A673 (cell line): ENCODE results near the gene GJB5. TPM values are rescaled to one million over a fixed set of nuclear protein-coding genes. Genes with fewer than 3 reads are reported as not detected.

Source experiments
- BruUV-seq: library from RNA; stranded (reverse); fragments of 400-500 nt; replicated peaks from 2 replicates; lab custom pipeline; 2021; lab: Mats Ljungman, UMichigan
- CTCF ChIA-PET: fragments of 300-600 bp; sonication (Branson Sonifier 250); formaldehyde crosslinking; loops from one replicate; lab custom pipeline; 2022; ENCODE audit warnings: antibody characterized with exemption; lab: Charles Lee
- POLR2A ChIA-PET: fragments of 300-600 bp; sonication (Branson Sonifier 250); formaldehyde crosslinking; loops from one replicate; lab custom pipeline; 2022; ENCODE audit warnings: antibody characterized with exemption; ENCODE audit not compliant: low non-redundant PET; lab: Charles Lee
- DNase-seq: peaks from one replicate; pipeline ENCODE4 v3.0.0-alpha.2; 2015; ENCODE audit warnings: low spot score
- H3K27ac ChIP-seq: fragments of 200-600 bp; sonication (generic); 2 replicates; pipeline ENCODE4 v1.5.1; 2016; ENCODE audit warnings: mixed run types, low read depth, mild to moderate bottlenecking, mixed read lengths, antibody characterized with exemption, low read length; ENCODE audit not compliant: poor library complexity, severe bottlenecking
- H3K27me3 ChIP-seq: fragments of 200-600 bp; sonication (generic); replicated peaks from 2 replicates; pipeline ENCODE4 v1.6.1; 2017; ENCODE audit warnings: mixed run types, low read depth, mild to moderate bottlenecking, mixed read lengths, antibody characterized with exemption, low read length; ENCODE audit not compliant: insufficient read depth, poor library complexity
- H3K36me3 ChIP-seq: fragments of 200-600 bp; sonication (generic); 2 replicates; pipeline ENCODE4 v1.6.1; 2016; ENCODE audit warnings: mixed run types, mild to moderate bottlenecking, mixed read lengths, antibody characterized with exemption, low read length; ENCODE audit not compliant: insufficient read depth, poor library complexity, severe bottlenecking
- H3K4me1 ChIP-seq: fragments of 200-600 bp; sonication (generic); 2 replicates; pipeline ENCODE4 v1.6.1; 2017; ENCODE audit warnings: mixed run types, mild to moderate bottlenecking, mixed read lengths, antibody characterized with exemption, low read length; ENCODE audit not compliant: insufficient read depth, poor library complexity, severe bottlenecking
- H3K4me3 ChIP-seq: fragments of 200-600 bp; sonication (generic); 2 replicates; pipeline ENCODE4 v1.5.1; 2016; ENCODE audit warnings: low read depth, mixed run types, mild to moderate bottlenecking, mixed read lengths, low read length; ENCODE audit not compliant: poor library complexity, severe bottlenecking
- H3K9me3 ChIP-seq: fragments of 200-600 bp; sonication (generic); 2 replicates; pipeline ENCODE4 v1.6.1; 2016; ENCODE audit warnings: mixed run types, low read depth, mild to moderate bottlenecking, mixed read lengths, antibody characterized with exemption, low read length; ENCODE audit not compliant: poor library complexity, severe bottlenecking
- EZH2 ChIP-seq: fragments of 200-600 bp; sonication (generic); IDR thresholded peaks from 2 replicates; pipeline ENCODE4 v1.6.1; 2017; ENCODE audit warnings: borderline replicate concordance, low read depth, mild to moderate bottlenecking, mixed read lengths, antibody characterized with exemption, low read length; ENCODE audit not compliant: poor library complexity, severe bottlenecking
- intact Hi-C: fragments of 100-400 bp; cut with micrococcal nuclease; formaldehyde crosslinking; loops from one replicate; pipeline ENCODE4 v1.10.0; 2022; ENCODE audit not compliant: unreplicated experiment
- total RNA-seq: library from RNA; stranded (reverse); gene quantifications from 2 replicates; pipeline ENCODE4 v1.2.3, GENCODE V29; 2021
- TF ChIP-seq, protein P1 (sequence below): fragments of 300-800, 200-600 bp; sonication (generic); conservative IDR thresholded peaks from 2 replicates; pipeline ENCODE4 v1.5.1; 2017; ENCODE audit warnings: low read depth, mild to moderate bottlenecking, antibody characterized with exemption, low read length, moderate library complexity, mixed read lengths

Gene GJB5
- total RNA-seq, 1 experiment from 2014 or later, result not detected

DNA sequence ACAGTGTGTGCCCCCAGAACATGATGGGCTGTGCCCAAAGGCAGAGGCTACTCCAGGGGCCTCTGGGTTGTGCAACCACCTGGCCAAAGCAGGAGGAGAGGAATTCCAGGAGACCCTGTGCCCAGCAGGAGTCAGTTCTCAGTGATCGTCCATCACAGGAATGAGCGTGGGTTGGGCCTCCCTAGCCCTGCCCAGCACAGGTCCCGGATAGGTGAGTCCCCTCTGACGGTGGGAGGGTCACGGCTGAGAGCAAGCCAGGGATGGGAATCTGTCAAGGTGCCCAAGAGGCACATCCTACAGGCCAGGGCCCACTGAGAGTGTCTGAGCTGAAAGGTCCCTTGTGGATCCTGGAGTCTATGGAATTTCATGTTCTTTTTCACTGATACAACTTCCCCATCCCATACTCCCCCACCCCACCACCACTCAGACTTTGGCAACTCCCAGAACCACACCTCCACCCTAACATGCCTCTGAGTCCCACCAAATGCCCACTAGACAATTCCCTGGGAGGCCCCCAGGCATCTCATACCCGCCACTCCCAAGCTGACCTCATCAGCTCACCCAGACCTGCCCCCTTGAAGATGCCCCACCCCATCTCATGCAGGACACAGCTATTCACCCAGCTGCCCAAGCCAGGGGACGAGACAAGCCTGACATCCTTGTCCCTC lies 7.8 kb downstream of the GJB5 start:
- CTCF ChIA-PET, result no interaction called here
- H3K36me3 ChIP-seq, result no peaks in the 10 kb centered on the region
- H3K27ac ChIP-seq, result no peak overlapping the region
- TF ChIP-seq, protein P1, sequence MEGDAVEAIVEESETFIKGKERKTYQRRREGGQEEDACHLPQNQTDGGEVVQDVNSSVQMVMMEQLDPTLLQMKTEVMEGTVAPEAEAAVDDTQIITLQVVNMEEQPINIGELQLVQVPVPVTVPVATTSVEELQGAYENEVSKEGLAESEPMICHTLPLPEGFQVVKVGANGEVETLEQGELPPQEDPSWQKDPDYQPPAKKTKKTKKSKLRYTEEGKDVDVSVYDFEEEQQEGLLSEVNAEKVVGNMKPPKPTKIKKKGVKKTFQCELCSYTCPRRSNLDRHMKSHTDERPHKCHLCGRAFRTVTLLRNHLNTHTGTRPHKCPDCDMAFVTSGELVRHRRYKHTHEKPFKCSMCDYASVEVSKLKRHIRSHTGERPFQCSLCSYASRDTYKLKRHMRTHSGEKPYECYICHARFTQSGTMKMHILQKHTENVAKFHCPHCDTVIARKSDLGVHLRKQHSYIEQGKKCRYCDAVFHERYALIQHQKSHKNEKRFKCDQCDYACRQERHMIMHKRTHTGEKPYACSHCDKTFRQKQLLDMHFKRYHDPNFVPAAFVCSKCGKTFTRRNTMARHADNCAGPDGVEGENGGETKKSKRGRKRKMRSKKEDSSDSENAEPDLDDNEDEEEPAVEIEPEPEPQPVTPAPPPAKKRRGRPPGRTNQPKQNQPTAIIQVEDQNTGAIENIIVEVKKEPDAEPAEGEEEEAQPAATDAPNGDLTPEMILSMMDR, result no peak
- no peak for TF ChIP-seq EZH2
- H3K4me3 ChIP-seq, result no peak overlapping the region
- POLR2A ChIA-PET, result no interaction called here
- H3K27me3 ChIP-seq, result peaks cover 4% of the 10 kb centered on the region
- H3K4me1 ChIP-seq, result no peaks in the 10 kb centered on the region
- no TSS peak for BruUV-seq
- intact Hi-C loops, result no loop called here
- no peak for DNase-seq
- no peaks in the 10 kb centered on the region for H3K9me3 ChIP-seq

DNA sequence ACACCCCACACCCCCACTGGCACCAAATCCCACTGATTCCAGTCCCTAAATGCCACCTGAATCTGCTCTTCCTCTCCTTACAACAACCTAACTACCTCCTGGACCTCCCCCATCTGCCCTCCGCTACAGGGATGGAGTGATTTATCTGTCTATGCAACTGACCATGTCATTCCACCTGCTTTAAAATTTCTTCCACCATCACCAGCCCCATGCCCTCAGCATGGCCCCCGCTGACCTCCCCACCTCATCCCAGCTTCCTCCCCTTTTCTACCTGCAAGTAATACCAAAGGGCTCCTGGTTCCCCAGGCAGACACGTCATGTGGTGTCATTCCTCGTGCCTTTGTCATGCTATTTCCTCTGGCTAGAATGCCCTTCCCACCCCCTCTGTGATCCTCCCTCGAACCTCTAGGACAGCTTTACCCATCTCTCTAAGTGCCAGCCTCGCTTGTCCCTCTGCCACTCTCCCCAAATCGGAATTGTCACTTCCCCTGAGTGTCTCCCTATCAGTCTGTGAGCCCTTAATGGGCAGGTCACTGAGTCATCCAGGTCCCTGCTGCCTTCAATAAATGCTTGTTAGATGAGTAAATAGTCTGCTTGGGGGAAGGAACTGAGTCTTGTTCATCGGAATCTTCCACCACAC lies 8.4 kb downstream of the GJB5 start:
- POLR2A ChIA-PET, result no interaction called here
- intact Hi-C loops, result no loop called here

DNA sequence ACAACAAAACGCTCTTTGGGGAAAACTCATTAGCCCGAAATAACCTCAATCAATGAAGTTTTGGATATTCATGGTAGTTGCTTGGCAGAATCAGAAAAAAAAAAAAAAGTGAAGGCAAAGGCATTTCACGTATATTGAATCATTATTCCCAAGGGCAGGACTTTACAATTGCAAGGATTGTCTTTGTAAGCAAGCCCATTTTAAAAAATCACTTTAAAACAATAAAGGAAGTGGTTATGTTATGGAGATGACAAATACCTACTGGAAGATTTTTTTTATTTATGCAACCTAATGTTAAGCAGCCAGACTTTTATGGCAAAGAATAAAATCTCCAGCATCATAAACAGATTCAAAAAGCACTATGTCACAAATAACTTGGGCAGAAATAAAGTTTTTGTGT lies 14.0 kb downstream of the GJB5 start:
- no peaks in the 10 kb centered on the region for H3K27me3 ChIP-seq
- DNase-seq, result no peak
- ChIA-PET POLR2A (no interaction called here), CTCF (no interaction called here)
- no peak overlapping the region for H3K4me3 ChIP-seq
- H3K9me3 ChIP-seq, result no peaks in the 10 kb centered on the region
- TF ChIP-seq, protein P1, result no peak
- TF ChIP-seq EZH2, result no peak
- intact Hi-C loops, result no loop called here
- no TSS peak for BruUV-seq
- H3K36me3 ChIP-seq, result no peaks in the 10 kb centered on the region
- H3K27ac ChIP-seq, result no peak overlapping the region
- no peaks in the 10 kb centered on the region for H3K4me1 ChIP-seq

More for the DNA sequence above, 8.4 kb downstream of the GJB5 start:
- no peak overlapping the region for H3K4me3 ChIP-seq
- H3K9me3 ChIP-seq, result no peaks in the 10 kb centered on the region
- BruUV-seq, result no TSS peak
- no peaks in the 10 kb centered on the region for H3K36me3 ChIP-seq
- no peak overlapping the region for H3K27ac ChIP-seq
- DNase-seq, result no peak
- TF ChIP-seq, protein P1, result no peak
- TF ChIP-seq EZH2, result no peak
- CTCF ChIA-PET, result no interaction called here
- H3K4me1 ChIP-seq, result no peaks in the 10 kb centered on the region
- H3K27me3 ChIP-seq, result no peaks in the 10 kb centered on the region
